ENCODE results near the gene MCEE. TPM values are rescaled to one million over a fixed set of nuclear protein-coding genes. Genes with fewer than 3 reads are reported as not detected.
A peak's percentile ranks its signal among the peaks of the same experiment; 100 is the strongest.

The MCEE gene
- total and polyA plus RNA-seq, 2 of the 4 experiments (the other 2 are of a cell fraction): 11.1 to 15.0 TPM

GRCh38 chr2:71130905-71131244, 846 bp upstream of the MCEE start:
- Histone ChIP-seq H3K4ac (ENCODE audit: low read depth, low read length) (peak overlapping the region; percentile 77), H3K4me3 (ENCODE audit: insufficient read depth, low read depth, low read length) (peak overlapping the region; percentile 78), H3K27ac (ENCODE audit: insufficient read depth, low read length) (no peak overlapping the region; the same call in 1 of the 2 replicates), H3K4me1 (ENCODE audit: control insufficient read depth, insufficient read depth, low read length) (peaks cover 3% of the 10 kb centered on the region; the same call in 1 of the 2 replicates), H3K36me3 (ENCODE audit: control insufficient read depth, insufficient read depth, low read length) (peaks cover 7% of the 10 kb centered on the region), H3K27me3 (ENCODE audit: control insufficient read depth, insufficient read depth, low read length) (no peaks in the 10 kb centered on the region), H4K91ac (ENCODE audit: insufficient read depth, low read depth, low read length) (peak overlapping the region; percentile 25), H3K56ac (ENCODE audit: extremely low read depth, insufficient read depth, low read length) (peak overlapping the region; percentile 57), H2BK20ac (ENCODE audit: low read depth, low read length) (no peak overlapping the region), H3K9me3 (ENCODE audit: control insufficient read depth, insufficient read depth, low read length) (no peaks in the 10 kb centered on the region), H2BK120ac (ENCODE audit: low read depth, low read length) (no peak overlapping the region), H4K5ac (ENCODE audit: low read depth, low read length) (peak overlapping the region; percentile 27; the same call in 1 of the 2 replicates), H3K79me1 (ENCODE audit: low read depth in 1 of 2, low read length in 2 of 2) (peaks cover 4 to 28% of the 10 kb centered on the region in 2 experiments; a peak in 2 of 4 replicates), H2BK15ac (ENCODE audit: low read depth, low read length) (no peak overlapping the region), H3K9me1 (ENCODE audit: insufficient read depth, low read length) (peaks cover 4% of the 10 kb centered on the region; the same call in 1 of the 2 replicates), H3K14ac (replicated peaks; ENCODE audit: low read depth, low read length) (peak overlapping the region; percentile 88), H3K23ac (ENCODE audit: low read depth, low read length) (peak overlapping the region; percentile 90), H2AK9ac (replicated peaks; ENCODE audit: low read depth, low read length, poor library complexity) (peak overlapping the region; percentile 81), H3K18ac (ENCODE audit: low read depth, low read length) (no peak overlapping the region), H2AK5ac (ENCODE audit: low read depth, low read length) (peak overlapping the region; percentile 59), H4K20me1 (ENCODE audit: insufficient read depth, low read length) (peaks cover 6% of the 10 kb centered on the region; the same call in 1 of the 2 replicates), H3K9ac (ENCODE audit: low read depth, low read length) (peak overlapping the region; percentile 82), H2AFZ (replicated peaks; ENCODE audit: low read length, poor library complexity) (peak overlapping the region; percentile 94), H3K4me2 (ENCODE audit: low read depth, low read length) (peak overlapping the region; percentile 87), H2BK5ac (ENCODE audit: low read depth, low read length, poor library complexity, severe bottlenecking) (peak overlapping the region; percentile 27), H4K8ac (ENCODE audit: low read depth in 2 of 2, low read length in 2 of 2) (peak overlapping the region; percentile 87 to 96)
- ChIA-PET CTCF (interaction anchor here (0.6 kb wide), 1 partner anchor 65 kb away, joined by 5 read pairs; no protein-coding TSS in a partner anchor), POLR2A (ENCODE audit: unreplicated experiment) (no interaction called here)
- no CpG with 5 or more reads among the region's 4 CpGs for WGBS, 2 experiments (ENCODE audit: extremely low coverage in 2 of 2, insufficient read length in 1 of 2)
- TF ChIP-seq CEBPB (IDR thresholded peaks at IDR 0.05; ENCODE audit: low read depth, low read length): no peak
- no peak for TF ChIP-seq RCOR1 (IDR thresholded peaks at IDR 0.05; ENCODE audit: insufficient replicate concordance, low read length)
- no peak for TF ChIP-seq RFX5 (IDR thresholded peaks at IDR 0.05; ENCODE audit: low read depth, low read length)
- TF ChIP-seq SMC3 (IDR thresholded peaks at IDR 0.05; ENCODE audit: low read depth, low read length): no peak
- no peak for TF ChIP-seq ELK1 (IDR thresholded peaks at IDR 0.05; ENCODE audit: borderline replicate concordance, low read depth, low read length)
- TF ChIP-seq FOS (IDR thresholded peaks at IDR 0.05; ENCODE audit: low read depth, low read length): no peak
- no peak for TF ChIP-seq MXI1 (IDR thresholded peaks at IDR 0.05; ENCODE audit: borderline replicate concordance, low read depth, low read length)
- no peak for TF ChIP-seq CHD1 (IDR thresholded peaks at IDR 0.05; ENCODE audit: low read depth, low read length)
- no peak for TF ChIP-seq RAD21 (IDR thresholded peaks at IDR 0.05; ENCODE audit: low read length)
- intact Hi-C loops (cut with micrococcal nuclease) (loop anchor here (1.0 to 10.0 kb wide), 4 partner anchors 31 to 1446 kb away; partner anchors contain the start of genes NAGK and ZNF638), in situ Hi-C loops (cut with MboI; ENCODE audit: low sequenced_read_pairs) (no loop called here), dilution Hi-C loops (cut with HindIII; ENCODE audit: low sequenced_read_pairs, unreplicated experiment) (no loop called here)
- BruUV-seq (replicated peaks): no TSS peak
- ATAC-seq (ENCODE audit: low read depth): no peak
- DNase-seq: peak; percentile 10

All from IMR-90 (cell line).